ENCODE data around the gene SESN1.

GRCh38 chr6:109027964-109028363, 66.7 kb downstream of the SESN1 start:
- TF ChIP-seq POLR2A (IDR thresholded peaks at IDR 0.05) = no peak
- no peak for TF ChIP-seq CTCF (IDR thresholded peaks at IDR 0.05 in 4 of 5, conservative IDR thresholded peaks at IDR 0.05 in 1 of 5)
